Stimulated activated CD4-positive, alpha-beta T cell treated with anti-CD3 and anti-CD28 coated beads, Interleukin-2, amount 100 ng/mL, for 24 hours (primary cell): Measurements from ENCODE around the gene KRT3.

Source experiments
- DNase-seq, 2 donors: peaks; one replicate each; pipeline ENCODE4 v3.0.0-alpha.2; 2020

KRT3 gene

GRCh38 chr12:52795694-52796428 is at the start of gene KRT3:
Gene KRT3, minus strand, starts transcription at chr12:52796117. Its CDS starts 75 bp downstream, at chr12:52796042.
- DNase-seq: no peak

GRCh38 chr12:52844386-52844785 is 48.5 kb upstream of the KRT3 start:
- DNase-seq: no peak

GRCh38 chr12:52839436-52840105 is 43.7 kb upstream of the KRT3 start:
- no peak for DNase-seq

- DNase-seq: no peak
These were observed 42.9 kb upstream of the KRT3 start for GRCh38 chr12:52838609-52839435.

GRCh38 chr12:52837781-52838608 is 42.1 kb upstream of the KRT3 start:
- DNase-seq: no peak

- no peak for DNase-seq
These were observed 41.5 kb upstream of the KRT3 start for GRCh38 chr12:52837413-52837741.

- no peak for DNase-seq
These were observed 40.8 kb upstream of the KRT3 start for GRCh38 chr12:52836491-52837412.

GRCh38 chr12:52836042-52836466 is 40.1 kb upstream of the KRT3 start:
- DNase-seq: peak; percentile 60 to 62

- no peak for DNase-seq
These were observed 39.5 kb upstream of the KRT3 start for GRCh38 chr12:52835271-52836041.

GRCh38 chr12:52834727-52835001 is 38.7 kb upstream of the KRT3 start:
- DNase-seq: no peak

GRCh38 chr12:52833922-52834726 is 38.2 kb upstream of the KRT3 start, which contains the start of gene KRT79:
Gene KRT79, minus strand, starts transcription at chr12:52834311. Its CDS starts 51 bp downstream, at chr12:52834260.
- no peak for DNase-seq

- DNase-seq: no peak
These were observed 37.3 kb upstream of the KRT3 start for GRCh38 chr12:52832985-52833905.

GRCh38 chr12:52832451-52832850 is 36.5 kb upstream of the KRT3 start:
- DNase-seq: no peak

- no peak for DNase-seq
These were observed 35.3 kb upstream of the KRT3 start for GRCh38 chr12:52831251-52831650.

- no peak for DNase-seq
These were observed 34.3 kb upstream of the KRT3 start for GRCh38 chr12:52829986-52830770.

- DNase-seq: no peak
These were observed 32.7 kb upstream of the KRT3 start for GRCh38 chr12:52828591-52829021.

- no peak for DNase-seq
These were observed 32.2 kb upstream of the KRT3 start for GRCh38 chr12:52828156-52828555.

GRCh38 chr12:52827499-52828090 is 31.7 kb upstream of the KRT3 start:
- DNase-seq: no peak
